ENCODE results near the gene IL27RA.

- TF ChIP-seq CTCF (IDR thresholded peaks at IDR 0.05): no peak
- TF ChIP-seq POLR2A (IDR thresholded peaks at IDR 0.05): no peak
Observed at GRCh38 chr19:13984875-13985741, 46.5 kb upstream of the IL27RA start.

Measured in adrenal gland (tissue), 5 donors.